ENCODE measurements around the gene GRM7.

The GRM7 gene

GRCh38 chr3:7512048-7512447 lies 651.1 kb downstream of the GRM7 start:
- no peak for DNase-seq

- DNase-seq, result no peak
Measured at GRCh38 chr3:7518026-7518425, 657.1 kb downstream of the GRM7 start.

GRCh38 chr3:7518456-7518855 lies 657.5 kb downstream of the GRM7 start:
- no peak for DNase-seq

GRCh38 chr3:7520059-7520458 lies 659.1 kb downstream of the GRM7 start:
- no peak for DNase-seq

- no peak for DNase-seq
Measured at GRCh38 chr3:7520593-7520992, 659.7 kb downstream of the GRM7 start.

GRCh38 chr3:7536510-7536909 lies 675.6 kb downstream of the GRM7 start:
- DNase-seq, result no peak

GRCh38 chr3:7536921-7537320 lies 676.0 kb downstream of the GRM7 start:
- no peak for DNase-seq

- DNase-seq, result no peak
Measured at GRCh38 chr3:7543294-7543880, 682.5 kb downstream of the GRM7 start.

GRCh38 chr3:7545334-7545733 lies 684.4 kb downstream of the GRM7 start:
- no peak for DNase-seq

- no peak for DNase-seq
Measured at GRCh38 chr3:7546253-7546652, 685.3 kb downstream of the GRM7 start.

GRCh38 chr3:7547826-7548225 lies 686.9 kb downstream of the GRM7 start:
- DNase-seq, result no peak

- DNase-seq, result no peak
Measured at GRCh38 chr3:7562892-7563291, 702.0 kb downstream of the GRM7 start.

- no peak for DNase-seq
Measured at GRCh38 chr3:7565574-7565973, 704.7 kb downstream of the GRM7 start.

GRCh38 chr3:7567160-7567559 lies 706.2 kb downstream of the GRM7 start:
- no peak for DNase-seq

GRCh38 chr3:7568526-7569184 lies 707.7 kb downstream of the GRM7 start:
- DNase-seq, result no peak

GRCh38 chr3:7573330-7573729 lies 712.4 kb downstream of the GRM7 start:
- DNase-seq, result no peak

- peak; percentile 3 for DNase-seq
Measured at GRCh38 chr3:7574435-7574834, 713.5 kb downstream of the GRM7 start.

- no peak for DNase-seq
Measured at GRCh38 chr3:7576071-7576470, 715.2 kb downstream of the GRM7 start.

GRCh38 chr3:7576506-7576905 lies 715.6 kb downstream of the GRM7 start:
- DNase-seq, result no peak

- no peak for DNase-seq
Measured at GRCh38 chr3:7577513-7577912, 716.6 kb downstream of the GRM7 start.

GRCh38 chr3:7581831-7582230 lies 720.9 kb downstream of the GRM7 start:
- no peak for DNase-seq

GRCh38 chr3:7585052-7585451 lies 724.1 kb downstream of the GRM7 start:
- peak; percentile 14 for DNase-seq

GRCh38 chr3:7588236-7588635 lies 727.3 kb downstream of the GRM7 start:
- no peak for DNase-seq

GRCh38 chr3:7589526-7589925 lies 728.6 kb downstream of the GRM7 start:
- no peak for DNase-seq

GRCh38 chr3:7602297-7602696 lies 741.4 kb downstream of the GRM7 start:
- no peak for DNase-seq
